ENCODE results near the gene PTPA. TPM values are rescaled to one million over a fixed set of nuclear protein-coding genes. Genes with fewer than 3 reads are reported as not detected.

The PTPA gene
- total RNA-seq, 1 experiment from 2014 or later = 82.9 TPM

GRCh38 chr9:129080601-129081387, 30.4 kb upstream of the PTPA start, which contains the start of gene DOLPP1:
DOLPP1 (plus strand) TSS chr9:129081111; CDS start chr9:129081132, 21 bp downstream.
- peak; percentile 99 for DNase-seq (ENCODE audit: extremely low read depth, low read depth)

- peak; percentile 6 for DNase-seq (ENCODE audit: extremely low read depth, low read depth)
These were observed 29.8 kb upstream of the PTPA start for GRCh38 chr9:129081388-129081904.

GRCh38 chr9:129084087-129084486, 27.1 kb upstream of the PTPA start:
- no peak for DNase-seq (ENCODE audit: extremely low read depth, low read depth)

- DNase-seq (ENCODE audit: extremely low read depth, low read depth) = no peak
These were observed 22.0 kb upstream of the PTPA start for GRCh38 chr9:129089246-129089645.

GRCh38 chr9:129093602-129094386, 17.4 kb upstream of the PTPA start:
- no peak for DNase-seq (ENCODE audit: extremely low read depth, low read depth)

GRCh38 chr9:129094387-129095169, 16.6 kb upstream of the PTPA start:
- no peak for DNase-seq (ENCODE audit: extremely low read depth, low read depth)

- DNase-seq (ENCODE audit: extremely low read depth, low read depth) = no peak
These were observed 16.0 kb upstream of the PTPA start for GRCh38 chr9:129095170-129095667.

GRCh38 chr9:129095908-129096307, 15.3 kb upstream of the PTPA start:
- no peak for DNase-seq (ENCODE audit: extremely low read depth, low read depth)

- no peak for DNase-seq (ENCODE audit: extremely low read depth, low read depth)
These were observed 13.4 kb upstream of the PTPA start for GRCh38 chr9:129097671-129098306.

- no peak for DNase-seq (ENCODE audit: extremely low read depth, low read depth)
These were observed 12.9 kb upstream of the PTPA start for GRCh38 chr9:129098328-129098727.

GRCh38 chr9:129100383-129101169, 10.6 kb upstream of the PTPA start:
- DNase-seq (ENCODE audit: extremely low read depth, low read depth) = no peak

GRCh38 chr9:129101279-129101678, 9.9 kb upstream of the PTPA start:
- DNase-seq (ENCODE audit: extremely low read depth, low read depth) = no peak

GRCh38 chr9:129102095-129102525, 9.1 kb upstream of the PTPA start:
- DNase-seq (ENCODE audit: extremely low read depth, low read depth) = no peak

- DNase-seq (ENCODE audit: extremely low read depth, low read depth) = peak; percentile 61
These were observed 8.2 kb upstream of the PTPA start for GRCh38 chr9:129102791-129103594.

GRCh38 chr9:129103595-129103965, 7.6 kb upstream of the PTPA start:
- no peak for DNase-seq (ENCODE audit: extremely low read depth, low read depth)

- DNase-seq (ENCODE audit: extremely low read depth, low read depth) = no peak
These were observed 7.2 kb upstream of the PTPA start for GRCh38 chr9:129104051-129104450.

GRCh38 chr9:129105857-129106694, 5.1 kb upstream of the PTPA start:
- DNase-seq (ENCODE audit: extremely low read depth, low read depth) = no peak

GRCh38 chr9:129107651-129108050, 3.6 kb upstream of the PTPA start:
- DNase-seq (ENCODE audit: extremely low read depth, low read depth) = no peak

Data from NCI-H460 (cell line).